ENCODE data around the gene SMG6.

- TF ChIP-seq CTCF (IDR thresholded peaks at IDR 0.05) (no peak), POLR2A (IDR thresholded peaks at IDR 0.05) (no peak)
Observed at GRCh38 chr17:2071024-2071385, 232.6 kb downstream of the SMG6 start.
